ENCODE results near the gene GOSR1.
"Not testable (repeated sequence)": the region's sequence is repeated elsewhere in the genome, so short reads cannot be mapped to it uniquely, and the experiment has no call there.

Gene GOSR1

DNA sequence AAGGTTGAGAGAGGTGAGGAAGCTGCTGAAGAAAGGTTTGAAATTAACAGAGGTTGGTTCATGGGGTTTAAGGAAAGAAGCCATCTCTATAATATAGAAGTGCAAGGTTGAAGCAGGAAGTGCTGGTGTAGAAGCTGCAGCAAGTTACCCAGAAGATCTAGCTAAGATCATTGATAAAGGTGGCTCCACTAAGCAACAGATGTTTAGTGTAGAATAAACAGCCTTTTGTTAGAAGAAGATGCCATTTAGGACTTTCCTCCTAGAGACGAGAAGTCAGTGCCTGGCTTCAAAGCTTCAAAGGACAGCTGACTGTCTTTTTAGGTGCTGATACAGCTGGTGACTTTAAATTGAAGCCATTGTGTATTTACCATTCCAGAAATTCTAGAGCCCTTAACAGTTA, 29.3 kb downstream of the GOSR1 start:
- DNase-seq: no peak

DNA sequence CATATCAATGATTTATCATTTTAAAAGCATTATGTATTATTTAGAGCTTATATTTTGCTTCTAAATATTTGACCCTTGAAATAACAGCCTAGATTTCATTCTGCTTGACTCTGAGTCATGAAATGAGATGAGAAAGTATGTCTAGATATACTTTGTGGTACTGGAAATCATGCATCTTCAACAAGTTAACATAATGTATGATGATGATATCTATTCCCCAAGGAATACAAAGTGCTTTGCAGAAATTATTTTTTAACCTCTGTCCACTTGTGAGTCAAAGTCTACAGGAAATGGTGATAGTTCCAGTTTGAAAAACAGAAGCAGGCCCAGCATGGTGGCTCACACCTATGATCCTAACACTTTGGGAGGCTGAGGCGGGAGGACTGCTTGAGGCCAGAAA, 36.1 kb downstream of the GOSR1 start:
- DNase-seq: no peak

DNA sequence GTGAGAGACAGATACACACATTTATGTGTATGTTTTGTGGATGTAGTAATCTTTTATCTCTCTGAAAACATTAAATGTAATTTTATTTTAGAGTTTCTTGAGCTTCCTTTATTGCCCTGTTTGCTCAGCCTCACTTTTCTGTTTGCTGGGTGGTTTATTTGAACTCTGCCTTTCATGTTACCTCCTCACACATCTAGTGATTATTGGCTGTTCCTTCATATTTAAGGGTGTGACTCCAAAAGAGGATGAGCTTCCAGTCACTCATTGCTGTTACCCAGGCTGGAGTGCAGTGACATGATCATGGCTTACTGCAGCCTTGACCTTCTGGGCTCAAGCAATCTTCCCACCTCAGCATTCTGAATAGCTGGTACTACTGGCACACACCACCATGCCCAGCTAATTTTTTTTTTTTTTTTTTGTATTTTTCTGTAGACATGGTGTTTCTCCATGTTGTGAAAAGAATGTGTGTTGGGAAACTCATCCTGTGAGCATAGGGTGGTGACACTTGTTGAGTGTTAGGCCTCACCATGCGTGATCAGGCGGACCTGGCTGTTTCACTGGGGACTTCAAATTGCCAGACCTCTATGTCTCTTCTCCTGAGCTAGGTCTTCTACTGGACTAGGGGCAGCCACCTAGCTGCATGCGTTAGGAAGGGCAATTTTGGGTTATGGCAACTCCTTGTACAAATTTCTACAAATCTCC, 37.8 kb downstream of the GOSR1 start:
- no peak for DNase-seq

DNA sequence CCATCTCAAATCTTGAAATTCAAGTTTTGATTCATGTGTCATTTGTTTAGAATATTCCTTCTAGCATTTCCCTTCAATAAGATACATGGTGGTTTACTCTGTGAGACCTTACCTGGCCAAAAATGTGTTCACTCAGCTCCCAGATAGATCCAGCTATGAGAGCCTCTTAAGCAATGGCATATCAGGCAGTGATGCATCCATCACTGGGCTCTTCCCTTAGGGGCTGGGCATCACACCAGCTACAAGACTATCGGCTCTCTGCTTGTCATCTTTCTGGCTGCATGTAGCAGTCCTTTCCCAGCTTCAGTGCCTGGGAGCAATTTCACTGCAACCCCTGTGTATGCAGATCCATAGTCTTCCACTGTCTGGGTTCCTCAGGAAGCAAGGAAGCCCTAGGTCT, 40.6 kb downstream of the GOSR1 start:
- DNase-seq: no peak

DNA sequence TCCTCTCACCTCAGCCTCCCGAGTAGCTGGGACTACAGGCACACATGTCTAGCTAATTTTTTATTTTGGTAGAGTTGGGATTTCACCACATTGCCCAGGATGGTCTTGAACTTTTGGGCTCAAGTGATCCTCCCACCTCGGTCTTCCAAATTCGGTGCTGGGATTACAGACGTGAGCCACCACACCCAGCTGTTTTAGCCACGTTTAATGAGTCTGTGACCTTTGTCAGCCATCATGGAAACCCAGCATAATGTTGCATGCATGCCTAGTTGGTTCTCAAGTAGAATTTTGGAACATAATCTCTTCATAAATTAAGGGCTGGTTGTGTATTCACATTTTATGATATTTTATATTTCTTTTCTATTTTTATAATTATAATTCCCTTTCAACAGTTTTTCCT, 42.0 kb downstream of the GOSR1 start:
- no peak for DNase-seq

DNA sequence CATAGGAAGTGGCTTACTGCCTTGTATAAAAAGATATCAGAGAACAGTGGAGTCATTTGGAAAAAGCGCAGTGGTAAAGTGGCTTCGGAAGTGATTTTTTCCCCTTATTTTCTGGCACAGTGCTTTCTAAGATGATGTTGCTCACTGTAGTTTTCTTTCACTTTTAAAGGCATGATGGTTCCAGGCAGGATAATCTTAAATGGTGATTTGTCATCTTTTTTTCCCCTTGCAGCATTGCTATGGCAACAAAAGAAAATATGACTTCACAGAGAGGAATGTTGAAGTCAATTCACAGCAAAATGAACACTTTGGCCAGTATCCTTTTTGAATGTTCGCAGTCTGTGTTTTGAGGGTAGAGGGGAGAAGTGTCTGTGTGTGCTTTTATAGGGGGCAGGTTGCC, 42.5 kb downstream of the GOSR1 start:
- no peak for DNase-seq

DNA sequence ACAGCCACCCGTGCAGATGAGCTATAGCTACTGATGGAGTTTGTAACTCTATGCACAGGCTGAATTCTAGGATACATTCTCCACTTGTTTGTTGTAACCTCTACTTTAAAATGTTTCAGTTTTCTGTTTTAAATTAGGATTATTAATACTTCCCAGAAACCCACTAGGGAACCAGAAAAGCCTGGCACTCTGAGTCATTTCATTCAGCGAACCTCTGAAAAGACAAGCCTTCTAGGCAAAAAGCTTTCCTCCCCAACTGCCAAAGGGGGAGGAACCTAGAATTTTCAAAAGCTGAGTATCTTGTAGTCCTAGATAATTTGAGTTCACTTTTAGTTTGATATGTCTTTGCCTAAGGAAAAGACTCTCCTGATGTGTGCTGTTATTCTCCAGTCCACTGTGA, 43.2 kb downstream of the GOSR1 start:
- no peak for DNase-seq

DNA sequence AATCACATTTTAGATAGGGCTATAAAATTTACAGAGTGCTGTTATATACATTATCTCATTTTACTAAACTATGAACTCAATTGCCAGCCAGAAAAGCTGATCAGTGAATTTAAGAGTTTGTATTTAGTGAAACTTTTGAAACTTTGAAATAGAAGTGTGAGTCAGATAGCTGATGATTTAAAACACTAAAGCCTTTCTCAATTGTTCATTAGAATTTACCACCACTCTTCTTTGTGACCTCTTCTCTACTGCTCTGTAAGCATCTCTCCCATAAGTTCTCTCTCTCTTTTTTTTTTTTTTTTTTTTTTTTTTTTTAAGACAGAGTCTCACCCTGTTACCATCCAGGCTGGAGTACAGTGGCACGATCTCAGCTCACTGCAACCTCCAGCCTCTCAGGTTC, 43.7 kb downstream of the GOSR1 start:
- no peak for DNase-seq

DNA sequence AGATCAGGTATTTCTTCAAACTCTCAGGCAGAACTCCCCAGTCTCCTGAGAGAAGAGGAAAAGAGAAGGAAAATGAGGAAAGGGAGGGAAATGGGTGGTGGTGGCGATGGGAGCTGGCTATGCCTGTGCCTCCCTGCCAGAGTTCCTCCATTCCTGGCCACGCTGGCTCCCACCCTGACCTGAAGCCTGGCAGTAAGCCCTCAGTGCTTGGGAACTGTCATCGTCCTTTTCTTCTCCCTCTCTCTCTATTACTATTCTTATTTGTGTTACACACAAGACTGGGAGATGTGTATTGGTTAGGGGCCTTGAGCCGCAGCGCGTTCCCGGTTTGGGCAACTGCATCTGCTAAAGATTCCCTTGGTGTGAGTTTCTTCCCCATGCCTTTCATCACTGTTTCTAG, 44.6 kb downstream of the GOSR1 start:
- no peak for DNase-seq

DNA sequence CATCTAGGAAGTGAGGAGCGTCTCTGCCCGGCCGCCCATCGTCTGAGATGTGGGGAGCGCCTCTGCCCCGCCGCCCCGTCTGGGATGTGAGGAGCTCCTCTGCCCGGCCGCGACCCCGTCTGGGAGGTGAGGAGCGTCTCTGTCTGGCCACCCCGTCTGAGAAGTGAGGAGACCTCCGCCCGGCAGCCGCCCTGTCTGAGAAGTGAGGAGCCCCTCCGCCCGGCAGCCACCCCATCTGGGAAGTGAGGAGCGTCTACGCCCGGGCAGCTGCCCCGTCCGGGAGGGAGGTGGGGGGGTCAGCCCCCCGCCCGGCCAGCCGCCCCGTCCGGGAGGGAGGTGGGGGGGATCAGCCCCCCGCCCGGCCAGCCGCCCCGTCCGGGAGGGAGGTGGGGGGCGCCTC, 46.0 kb downstream of the GOSR1 start:
- not testable (repeated sequence) for DNase-seq

DNA sequence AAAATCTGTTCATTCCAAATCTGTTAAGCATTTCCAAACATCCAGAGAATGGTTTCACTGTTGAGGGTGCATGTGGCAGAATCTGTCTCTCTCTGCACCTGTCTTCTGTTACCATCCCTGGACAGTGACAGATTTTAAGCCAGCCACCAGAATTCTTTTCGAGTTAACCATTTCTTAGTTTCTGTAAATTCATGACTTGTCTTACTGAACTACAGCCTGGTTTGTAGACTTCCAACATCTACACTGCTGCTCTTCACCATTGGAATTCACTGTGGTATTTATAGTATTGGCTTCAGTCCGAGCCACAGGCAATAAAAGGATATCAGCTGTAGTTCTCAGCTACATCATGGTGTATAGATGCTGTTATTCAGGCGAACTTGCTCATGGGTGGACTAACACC, 47.6 kb downstream of the GOSR1 start:
- DNase-seq: no peak

DNA sequence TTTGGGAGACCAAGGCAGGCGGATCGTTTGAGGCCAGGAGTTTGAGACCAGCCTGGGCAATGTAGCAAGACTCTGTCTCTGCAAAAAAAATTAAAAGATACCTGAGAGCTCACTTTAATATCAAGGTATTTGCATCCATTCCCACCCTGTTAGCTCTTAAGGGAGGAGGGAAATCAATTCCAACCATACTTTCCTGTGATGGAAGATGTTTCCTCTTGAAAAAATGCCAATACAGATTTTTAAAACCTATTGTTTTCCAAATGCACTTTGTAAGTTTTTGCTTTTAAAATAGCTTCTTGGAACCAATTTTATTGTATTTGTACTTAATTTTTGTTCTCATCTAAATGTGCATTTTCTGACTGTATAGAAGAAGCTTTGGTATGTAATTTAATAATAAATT, 49.2 kb downstream of the GOSR1 start:
- no peak for DNase-seq

DNA sequence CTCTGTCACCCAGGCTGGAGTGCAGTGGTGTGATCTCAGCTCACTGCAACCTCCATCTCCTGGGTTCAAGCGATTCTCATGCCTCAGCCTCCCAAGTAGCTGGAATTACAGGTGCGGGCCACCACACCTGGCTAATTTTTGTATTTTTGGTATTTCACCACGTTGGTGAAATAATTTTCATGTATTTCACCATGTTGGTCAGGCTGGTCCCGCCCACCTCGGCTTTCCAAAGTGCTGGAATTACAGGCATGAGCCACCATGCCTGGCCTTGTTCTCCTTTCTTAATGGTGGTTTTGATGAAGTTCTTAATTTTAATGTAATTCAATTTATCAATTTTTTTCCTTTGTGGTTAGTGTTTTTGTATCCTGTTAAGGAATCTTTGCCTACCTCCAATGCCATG, 51.5 kb downstream of the GOSR1 start:
- DNase-seq: not testable (repeated sequence)

DNA sequence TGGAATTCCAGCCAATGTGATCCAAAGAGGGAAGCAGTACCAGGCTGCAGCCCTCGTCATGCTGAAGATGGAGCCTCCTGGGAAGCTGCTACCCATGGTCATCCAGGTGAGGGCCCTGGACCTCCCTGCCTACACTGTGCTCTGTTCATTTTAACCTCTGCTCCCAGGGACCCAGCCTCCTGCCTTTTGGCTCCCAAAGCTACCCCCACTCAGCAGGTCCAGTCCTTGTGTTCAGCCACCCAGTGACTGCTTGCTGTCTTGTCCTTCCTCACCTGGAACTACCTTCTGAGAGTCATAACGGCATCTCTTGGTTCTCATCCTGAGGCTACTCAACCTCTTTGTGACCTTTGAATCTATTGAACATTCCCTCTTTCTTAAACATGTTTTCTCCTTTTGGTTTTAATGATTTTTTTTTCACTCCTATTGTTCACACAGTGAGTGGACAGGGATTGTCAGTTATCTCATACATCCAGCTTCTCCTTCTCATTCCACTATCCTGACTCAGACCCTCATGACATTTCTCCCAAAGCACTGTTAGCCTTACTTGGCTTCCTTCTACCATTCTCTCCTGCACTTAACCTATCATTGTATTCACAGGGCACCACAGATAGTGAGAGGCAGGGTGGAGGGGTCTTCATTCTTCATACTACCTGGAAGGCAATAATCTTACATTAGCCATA, 53.3 kb downstream of the GOSR1 start:
- no peak for DNase-seq

DNA sequence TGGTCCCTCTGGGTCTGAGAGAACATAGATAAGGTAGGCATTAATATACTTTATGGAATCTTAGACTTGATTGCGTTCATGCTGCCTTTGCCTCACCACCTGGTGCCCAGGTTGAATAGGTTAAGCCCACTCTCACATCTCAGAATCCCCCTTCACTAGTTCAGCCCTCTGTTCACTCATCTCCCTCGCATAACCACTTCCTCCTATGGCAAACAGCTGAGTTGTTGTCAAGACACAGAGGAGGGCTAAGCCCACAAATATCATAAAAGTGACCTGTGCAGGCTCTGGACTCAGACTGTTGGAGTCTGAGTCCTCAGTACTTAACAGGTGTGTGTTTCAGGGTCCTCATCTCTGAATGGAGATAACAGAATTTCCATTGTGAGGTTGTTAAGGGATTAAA, 55.7 kb downstream of the GOSR1 start:
- DNase-seq: no peak

DNA sequence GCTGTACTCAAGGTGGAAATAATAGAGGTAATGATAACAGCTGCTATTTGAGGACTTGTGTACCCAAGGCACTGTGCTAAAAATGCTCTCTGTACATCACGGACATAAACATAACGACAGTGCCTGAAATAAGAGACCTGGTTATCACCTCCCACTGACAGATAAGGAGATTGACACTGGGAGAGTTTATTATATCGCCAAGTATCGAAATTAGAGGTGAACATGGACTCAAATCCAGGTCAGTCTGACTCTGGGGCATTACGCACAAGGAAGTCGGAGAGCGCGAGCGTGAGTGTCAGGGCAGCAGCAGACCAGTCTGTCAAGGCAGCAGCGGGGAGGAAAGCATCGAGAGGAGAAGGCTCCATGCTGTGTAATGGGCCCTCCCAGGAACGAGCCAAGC, 57.1 kb downstream of the GOSR1 start:
- DNase-seq: no peak

DNA sequence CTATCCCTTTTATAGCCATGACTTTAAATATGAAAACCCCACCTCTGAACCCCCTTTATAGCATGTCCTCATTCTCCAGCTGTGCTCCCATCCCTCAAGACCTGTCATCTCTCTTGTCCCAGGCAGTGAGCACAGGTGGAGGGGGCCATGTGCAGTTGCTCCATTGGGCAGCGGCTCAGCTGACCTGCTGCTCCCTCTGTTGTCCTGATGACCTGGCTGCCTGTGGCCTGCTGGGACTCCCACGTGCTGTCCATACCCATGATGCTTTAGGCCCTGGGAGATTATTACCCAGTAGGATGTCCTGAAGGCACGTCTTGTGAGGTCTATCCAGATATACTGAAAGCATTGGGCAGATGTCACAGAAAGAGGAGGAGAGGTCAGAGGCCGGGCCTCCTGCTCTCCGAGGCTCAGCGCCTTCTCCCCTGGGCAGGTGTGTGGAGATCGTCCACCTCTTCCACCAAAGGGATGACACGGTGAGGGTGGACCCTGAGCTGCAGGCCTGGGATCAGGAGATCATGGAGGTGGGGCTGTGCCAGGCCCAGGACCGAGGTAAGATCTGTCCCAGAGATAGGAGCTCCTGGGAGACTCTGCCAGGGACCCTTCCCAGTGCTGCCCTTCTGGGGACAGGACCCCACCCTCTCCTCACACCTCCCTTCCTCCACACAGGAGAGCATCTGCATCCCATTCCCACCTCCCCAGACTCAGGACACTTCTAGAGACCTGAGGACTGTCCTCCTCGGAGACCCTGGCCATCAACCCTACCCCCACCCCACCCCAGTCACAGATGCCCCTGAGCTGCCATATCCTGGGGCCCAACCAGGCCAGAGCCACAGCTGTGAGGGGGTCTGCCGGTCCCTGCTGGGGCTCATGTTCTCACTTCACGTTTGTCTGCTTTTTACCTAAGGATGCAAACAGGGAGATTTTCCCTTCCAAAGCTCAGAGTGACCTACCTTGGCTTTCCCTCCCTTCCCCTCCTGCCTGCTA, 58.0 kb downstream of the GOSR1 start:
- no peak for DNase-seq

DNA sequence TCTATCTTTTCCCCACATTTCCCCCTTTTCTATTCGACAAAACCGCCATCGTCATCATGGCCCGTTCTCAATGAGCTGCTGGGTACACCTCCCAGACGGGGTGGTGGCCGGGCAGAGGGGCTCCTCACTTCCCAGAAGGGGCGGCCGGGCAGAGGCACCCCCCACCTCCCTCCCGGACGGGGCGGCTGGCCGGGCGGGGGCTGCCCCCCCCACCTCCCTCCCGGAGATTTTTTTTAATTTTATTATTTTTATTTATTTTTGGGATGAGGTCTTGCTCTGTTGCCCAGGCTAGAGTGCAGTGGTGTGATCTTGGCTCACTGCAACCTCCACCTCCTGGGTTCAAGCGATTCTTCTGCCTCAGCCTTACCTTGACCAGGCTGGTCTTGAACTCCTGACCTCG, 59.6 kb downstream of the GOSR1 start:
- not testable (repeated sequence) for DNase-seq

DNA sequence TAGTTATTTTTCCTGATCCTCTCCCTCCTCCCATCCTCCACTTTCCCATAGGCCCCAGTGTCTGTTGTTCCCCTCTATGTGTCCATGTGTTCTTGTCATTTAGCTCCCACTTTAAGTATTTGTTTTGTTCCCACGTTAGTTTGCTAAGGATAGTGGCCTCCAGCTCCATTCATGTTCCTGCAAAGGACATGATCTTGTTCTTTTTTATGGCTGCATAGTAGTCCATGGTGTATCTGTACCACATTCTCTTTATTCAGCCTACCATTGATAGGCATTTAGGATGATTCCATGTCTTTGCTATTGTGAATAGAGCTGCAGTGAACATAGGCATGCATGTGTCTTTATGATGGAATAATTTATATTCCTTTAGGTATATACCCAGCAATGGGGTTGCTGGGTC, 60.5 kb downstream of the GOSR1 start:
- not testable (repeated sequence) for DNase-seq

DNA sequence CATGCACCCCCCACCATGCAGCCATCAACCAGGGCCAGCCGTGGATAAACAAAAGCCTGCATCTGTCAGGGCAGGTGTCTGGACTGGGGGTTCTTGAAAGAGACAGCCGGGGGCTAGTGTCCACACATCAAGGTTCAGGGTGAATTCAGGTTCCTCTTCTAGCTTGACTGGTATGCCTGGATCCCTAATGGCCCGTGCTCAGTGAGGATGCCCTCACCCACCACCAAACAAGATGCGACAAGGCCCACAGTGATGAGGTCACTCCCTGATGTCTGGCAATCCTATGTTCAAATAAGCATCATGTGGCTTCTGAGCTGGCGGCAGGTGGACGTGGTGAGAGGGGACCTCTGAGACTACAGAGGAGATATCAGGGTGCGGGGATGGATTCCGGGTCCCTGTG, 64.6 kb downstream of the GOSR1 start:
- no peak for DNase-seq

DNA sequence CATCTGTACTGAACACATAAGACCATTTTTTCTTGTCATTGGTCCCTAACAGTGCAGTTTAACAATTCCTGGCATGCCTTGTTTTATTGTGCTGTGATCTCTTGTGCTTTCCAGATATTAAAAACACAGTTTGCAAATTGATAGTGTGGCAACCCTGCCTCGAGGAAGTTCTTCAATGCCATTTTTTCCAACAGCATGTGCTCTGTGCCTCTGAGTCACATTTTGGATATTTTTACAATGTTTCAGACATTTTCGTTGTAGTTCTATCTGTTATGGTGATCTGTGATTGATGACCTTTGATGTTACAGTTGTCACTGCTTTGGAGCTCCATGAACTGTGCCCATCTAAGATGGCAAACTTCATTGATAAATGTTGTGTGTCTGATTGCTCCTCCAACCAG, 66.2 kb downstream of the GOSR1 start:
- DNase-seq: no peak

DNA sequence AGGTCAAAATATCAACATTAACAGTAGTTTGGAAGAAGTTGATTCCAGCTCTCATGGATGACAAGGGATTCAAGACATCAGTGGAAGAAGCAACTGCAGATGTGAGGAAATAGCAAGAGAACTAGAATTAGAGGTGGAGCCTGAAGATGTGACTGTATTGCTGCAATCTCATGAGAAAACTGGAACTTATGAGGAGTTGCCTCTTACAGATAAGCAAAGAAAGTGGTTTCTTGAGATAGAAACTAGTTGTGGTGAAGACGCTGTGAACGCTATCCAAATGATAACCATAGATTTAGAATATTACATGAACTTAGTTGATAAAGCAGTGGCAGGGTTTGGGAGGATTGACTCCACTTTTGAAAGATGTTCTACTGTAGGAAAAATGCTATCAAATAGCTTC, 67.8 kb downstream of the GOSR1 start:
- no peak for DNase-seq

DNA sequence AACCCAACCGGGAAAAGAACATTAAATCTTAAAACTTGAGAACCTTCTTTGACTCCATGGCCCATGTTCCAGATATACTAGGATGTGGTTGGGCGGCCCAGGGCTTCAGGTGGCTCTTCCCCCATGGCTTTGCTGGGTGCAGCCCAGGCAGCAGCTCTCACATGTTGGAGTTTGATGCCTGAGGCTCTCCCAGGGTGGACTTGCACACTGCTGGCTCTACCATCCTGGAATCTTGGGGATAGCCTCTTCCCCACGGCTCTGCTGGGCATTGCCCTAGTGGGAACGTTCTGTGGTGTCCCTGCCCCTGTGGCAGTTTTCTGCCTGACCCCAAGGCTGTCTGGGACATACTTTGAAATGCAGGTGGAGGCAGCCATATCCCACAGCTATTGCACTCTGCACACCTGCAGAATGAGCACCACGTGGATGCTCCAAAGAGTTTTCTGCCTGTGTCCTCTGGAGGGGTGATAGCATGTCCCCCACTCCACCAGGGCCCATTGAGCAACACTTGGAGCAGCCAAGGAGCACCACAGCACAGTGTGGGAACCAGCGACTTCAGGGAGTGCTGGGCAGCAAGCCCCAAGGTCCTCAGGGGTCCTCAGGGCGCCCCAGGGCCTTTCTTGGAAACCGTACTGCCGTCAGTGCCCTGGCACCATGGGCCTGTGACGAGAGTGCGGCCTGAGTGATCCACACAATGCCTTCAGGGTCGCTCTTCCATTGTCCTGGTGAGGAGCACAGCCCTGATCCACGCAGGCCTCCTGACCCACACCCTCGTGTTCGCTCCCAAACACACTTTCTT, 70.8 kb downstream of the GOSR1 start:
- no peak for DNase-seq

Measured in NCI-H2107 (cell line).